NOMO-1 (cell line): ENCODE results near the gene ASIC2.
"Not testable (repeated sequence)": the region's sequence is repeated elsewhere in the genome, so short reads cannot be mapped to it uniquely, and the experiment has no call there.

Experiments used
- DNase-seq, 2 experiments: peaks; one replicate each; lab custom pipeline; 2025; ENCODE audit not compliant: unreplicated experiment in 2 of 2; lab: John Stamatoyannopoulos, UW

ASIC2 gene

DNA sequence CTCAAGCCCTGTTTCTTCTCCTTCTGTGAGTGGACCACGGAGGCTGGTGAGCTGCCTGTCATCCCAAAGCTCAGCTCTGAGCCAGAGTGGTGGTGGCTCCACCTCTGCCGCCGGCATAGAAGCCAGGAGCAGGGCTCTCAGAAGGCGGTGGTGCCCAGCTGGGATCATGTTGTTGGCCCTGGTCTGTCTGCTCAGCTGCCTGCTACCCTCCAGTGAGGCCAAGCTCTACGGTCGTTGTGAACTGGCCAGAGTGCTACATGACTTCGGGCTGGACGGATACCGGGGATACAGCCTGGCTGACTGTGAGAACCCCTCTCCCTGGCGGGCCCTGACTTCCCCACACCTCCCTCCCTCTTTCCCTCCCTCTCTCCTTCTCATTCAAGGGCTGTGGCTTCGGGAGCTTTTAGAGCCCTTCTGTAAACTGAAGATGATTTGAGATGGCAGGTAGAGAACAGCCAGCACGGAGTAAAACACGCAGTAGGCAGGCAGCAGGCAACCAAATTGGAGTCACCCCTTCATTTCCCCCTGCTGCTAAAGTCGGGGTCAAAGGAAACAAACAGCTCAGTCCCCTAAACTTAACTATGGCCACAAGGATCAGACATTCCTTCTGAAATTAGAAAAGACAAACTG, 297.6 kb downstream of the ASIC2 start:
- no peak for DNase-seq

DNA sequence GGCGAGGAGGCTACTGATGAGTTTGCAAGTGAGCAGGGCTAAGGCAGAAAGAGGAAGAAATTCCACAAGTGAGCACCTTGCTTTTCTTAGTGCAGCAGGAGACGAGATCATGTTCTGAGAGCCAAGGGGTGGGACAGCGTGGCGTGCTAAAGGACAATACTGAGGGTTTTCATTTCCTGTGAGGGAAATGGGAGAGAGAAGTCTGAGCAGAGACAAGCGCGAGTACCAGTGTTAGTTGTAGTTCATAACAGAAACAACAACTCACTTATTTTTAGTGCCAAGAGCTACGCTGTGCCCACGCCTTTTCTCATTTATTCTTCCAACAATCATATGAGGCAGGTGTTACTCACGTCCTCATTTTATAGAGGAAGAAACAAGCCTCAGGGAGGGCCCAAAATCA, 299.1 kb downstream of the ASIC2 start:
- no peak for DNase-seq

DNA sequence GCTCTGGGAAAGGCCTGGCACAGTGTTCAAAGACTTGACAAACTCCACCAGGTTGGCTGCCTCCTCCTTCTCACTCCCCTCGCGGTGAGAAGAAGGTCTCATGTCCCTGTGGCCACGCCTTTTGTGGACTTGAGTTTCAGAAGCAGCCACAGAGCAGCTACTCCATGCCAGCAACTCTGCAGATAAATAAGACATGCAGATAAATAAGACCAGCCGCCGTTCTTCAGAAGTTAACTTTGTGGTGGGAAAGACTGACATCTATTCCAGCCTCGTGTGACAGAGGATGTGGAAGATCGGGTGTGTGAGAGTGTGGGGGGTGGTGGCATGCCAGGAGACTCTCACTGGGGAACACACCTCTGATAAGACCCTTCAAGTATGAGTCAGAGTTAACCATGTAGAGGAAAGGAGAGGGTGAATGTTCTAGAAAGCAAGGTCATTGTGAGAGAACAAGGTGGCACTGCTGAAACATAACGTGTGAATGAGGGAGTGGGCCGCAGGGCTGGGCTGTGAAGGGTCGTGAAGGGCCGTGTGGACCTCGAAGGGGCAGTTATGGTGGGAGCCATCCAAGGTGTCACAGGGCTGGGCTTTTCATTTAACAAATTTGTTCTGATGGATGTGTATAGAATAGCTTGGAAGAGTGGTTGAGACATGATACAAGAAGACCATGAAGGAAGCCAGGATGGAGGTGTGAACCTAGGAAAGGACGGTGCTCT, 300.6 kb downstream of the ASIC2 start:
- DNase-seq, result no peak

DNA sequence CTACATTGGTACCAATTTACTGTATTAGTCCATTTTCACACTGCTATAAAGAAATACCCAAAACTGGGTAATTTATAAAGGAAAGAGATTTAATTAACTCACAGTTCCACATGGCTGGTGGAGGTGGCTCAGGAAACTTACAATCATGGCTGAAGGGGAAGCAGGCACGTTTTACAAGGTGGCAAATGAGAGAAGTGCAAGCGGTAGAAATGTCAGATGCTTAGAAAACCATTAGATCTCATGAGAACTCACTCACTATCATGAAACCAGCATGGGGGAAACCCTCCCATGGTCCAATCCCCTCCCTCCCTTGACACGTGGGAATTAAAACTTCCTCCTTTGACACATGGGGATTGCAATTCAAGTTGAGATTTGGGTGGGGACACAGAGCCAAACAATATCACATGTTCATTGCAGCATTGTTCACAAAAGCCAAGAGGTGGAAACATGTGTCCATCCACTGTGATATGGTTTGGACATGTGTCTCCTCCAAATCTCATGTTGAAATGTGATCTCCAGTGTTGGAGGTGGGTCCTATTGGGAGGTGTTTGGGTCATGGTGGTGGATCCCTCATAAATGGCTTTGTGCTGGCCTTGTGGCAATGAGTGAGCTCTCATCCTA, 304.5 kb downstream of the ASIC2 start:
- DNase-seq, result no peak

DNA sequence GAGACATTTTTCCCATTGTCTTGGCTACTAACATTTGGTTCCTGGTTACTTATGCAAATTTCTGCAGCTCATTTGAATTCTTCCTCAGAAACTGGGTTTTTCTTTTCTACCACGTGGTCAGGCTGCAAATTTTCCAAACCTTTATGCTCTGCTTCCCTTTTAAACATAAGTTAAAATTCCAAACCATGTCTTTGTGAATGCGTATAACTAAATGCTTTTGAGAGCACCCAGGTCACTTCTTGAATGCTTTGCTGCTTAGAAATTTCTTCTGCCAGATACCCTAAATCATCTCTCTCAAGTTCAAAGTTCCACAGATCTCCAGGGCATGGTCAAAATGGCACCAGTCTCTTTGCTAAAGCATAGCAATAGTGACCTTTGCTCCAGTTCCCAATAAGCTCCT, 305.2 kb downstream of the ASIC2 start:
- not testable (repeated sequence) for DNase-seq

- not testable (repeated sequence) for DNase-seq
Measured at GRCh38 chr17:32987453-32987805, 305.7 kb downstream of the ASIC2 start.

DNA sequence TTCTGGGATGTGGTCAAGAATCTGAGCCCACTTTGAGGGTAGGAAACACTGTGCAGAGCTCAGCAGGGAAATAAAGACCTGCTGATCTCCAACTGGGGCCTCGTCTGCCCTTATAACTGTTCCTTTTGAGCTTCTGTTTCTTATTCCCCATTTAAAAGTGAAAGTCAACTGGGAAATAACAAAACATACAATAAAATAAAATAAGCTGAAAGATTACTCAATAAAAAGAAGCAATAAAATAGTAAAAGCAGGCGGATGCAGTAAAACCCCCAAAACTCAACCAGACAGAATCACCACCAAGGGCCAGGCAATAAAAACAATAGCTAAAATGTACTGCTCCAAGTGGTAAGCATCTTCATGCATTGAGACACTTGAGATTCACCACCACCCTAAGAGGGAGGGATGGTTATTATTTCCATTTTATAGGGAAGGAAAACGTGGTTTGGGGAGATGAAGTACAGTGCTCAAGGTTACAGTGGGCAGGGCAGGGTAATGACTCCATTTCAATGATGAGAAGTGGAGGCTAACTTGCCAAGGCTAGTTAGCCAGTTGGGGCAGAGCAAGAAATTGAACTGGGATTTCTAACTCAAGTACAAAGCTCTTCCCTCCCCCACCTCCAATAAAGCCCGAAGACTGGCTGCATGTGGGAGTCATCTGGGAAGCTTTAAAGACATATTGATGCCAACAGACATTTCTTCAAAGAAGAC, 307.9 kb downstream of the ASIC2 start:
- DNase-seq, result no peak

- not testable (repeated sequence) for DNase-seq
Measured at GRCh38 chr17:32981611-32982010, 311.5 kb downstream of the ASIC2 start.

- no peak for DNase-seq
Measured at GRCh38 chr17:32980230-32980629, 312.9 kb downstream of the ASIC2 start.

DNA sequence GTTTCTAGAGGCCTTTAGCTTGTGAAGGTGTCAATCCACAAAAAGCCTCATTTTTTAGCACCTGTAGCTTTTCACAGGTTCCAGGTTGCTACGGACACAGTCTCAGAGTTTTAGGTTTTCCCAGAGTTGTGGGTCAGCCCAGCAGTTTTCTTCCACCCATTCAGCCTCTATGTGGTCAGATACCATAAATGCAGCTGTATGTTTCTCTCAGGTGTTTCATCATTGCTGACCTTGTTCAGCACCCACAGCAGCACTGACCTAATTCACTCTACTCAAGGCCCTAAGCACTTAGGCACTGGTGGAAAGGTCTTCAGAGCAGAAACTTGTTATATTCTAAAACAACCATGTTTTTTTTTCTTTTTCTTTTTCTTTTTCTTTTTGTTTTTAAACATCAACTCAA, 316.5 kb downstream of the ASIC2 start:
- no peak for DNase-seq

GRCh38 chr17:32976131-32976530, 317.0 kb downstream of the ASIC2 start:
- DNase-seq, result no peak

GRCh38 chr17:32971171-32971570, 321.9 kb downstream of the ASIC2 start:
- no peak for DNase-seq

- no peak for DNase-seq
Measured at GRCh38 chr17:32970281-32970680, 322.8 kb downstream of the ASIC2 start.

DNA sequence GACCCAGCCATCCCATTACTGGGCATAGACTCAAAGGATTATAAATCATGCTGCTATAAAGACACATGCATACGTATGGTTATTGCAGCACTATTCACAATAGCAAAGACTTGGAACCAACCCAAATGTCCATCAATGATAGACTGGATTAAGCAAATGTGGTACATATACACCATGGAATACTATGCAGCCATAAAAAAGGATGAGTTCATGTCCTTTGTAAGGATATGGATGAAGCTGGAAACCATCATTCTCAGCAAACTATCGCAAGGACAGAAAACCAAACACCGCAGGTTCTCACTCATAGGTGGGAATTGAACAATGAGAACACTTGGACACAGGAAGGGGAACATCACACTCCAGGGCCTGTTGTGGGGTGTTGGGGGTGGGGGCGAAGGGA, 323.9 kb downstream of the ASIC2 start:
- DNase-seq, result not testable (repeated sequence)

GRCh38 chr17:32964541-32964940, 328.6 kb downstream of the ASIC2 start:
- no peak for DNase-seq
